AG09309 (cell line): Measurements from ENCODE around the gene TIMP2.
"Not testable (repeated sequence)": the region's sequence is repeated elsewhere in the genome, so short reads cannot be mapped to it uniquely, and the experiment has no call there.

Experiments used
- DNase-seq: peaks from one replicate; pipeline ENCODE4 v3.0.0-alpha.2; 2010; ENCODE audit warnings: low read depth
- H3K4me3 ChIP-seq: 2 replicates; pipeline ENCODE4 v1.5.1; 2011; ENCODE audit warnings: mild to moderate bottlenecking, low read depth, low read length, moderate library complexity; ENCODE audit not compliant: control insufficient read depth
- CTCF ChIP-seq: IDR thresholded peaks from 2 replicates; pipeline ENCODE4 v1.5.1; 2011; ENCODE audit warnings: mild to moderate bottlenecking, low read depth, low read length, inconsistent platforms; ENCODE audit not compliant: insufficient read depth, control insufficient read depth; ENCODE audit errors: missing control alignments

Gene TIMP2

GRCh38 chr17:78947235-78948149 lies 22.3 kb upstream of the TIMP2 start:
- no peak for TF ChIP-seq CTCF
- DNase-seq, result no peak
- H3K4me3 ChIP-seq, result no peak overlapping the region

- TF ChIP-seq CTCF, result no peak
- DNase-seq, result no peak
- H3K4me3 ChIP-seq, result no peak overlapping the region
Measured at GRCh38 chr17:78946631-78947030, 21.4 kb upstream of the TIMP2 start.

GRCh38 chr17:78946131-78946530 lies 20.9 kb upstream of the TIMP2 start:
- no peak overlapping the region for H3K4me3 ChIP-seq
- no peak for DNase-seq
- no peak for TF ChIP-seq CTCF

GRCh38 chr17:78945455-78945854 lies 20.3 kb upstream of the TIMP2 start:
- not testable (repeated sequence) for H3K4me3 ChIP-seq, DNase-seq

- TF ChIP-seq CTCF, result no peak
- no peak overlapping the region for H3K4me3 ChIP-seq
- DNase-seq, result no peak
Measured at GRCh38 chr17:78944956-78945355, 19.8 kb upstream of the TIMP2 start.

- no peak overlapping the region for H3K4me3 ChIP-seq
- no peak for TF ChIP-seq CTCF
- no peak for DNase-seq
Measured at GRCh38 chr17:78944026-78944425, 18.8 kb upstream of the TIMP2 start.

GRCh38 chr17:78940708-78941107 lies 15.5 kb upstream of the TIMP2 start:
- H3K4me3 ChIP-seq, result no peak overlapping the region
- no peak for DNase-seq
- no peak for TF ChIP-seq CTCF
